Spinal cord (tissue), 10 donors: ENCODE data around the gene GLB1L. TPM values are rescaled to one million over a fixed set of nuclear protein-coding genes. Genes with fewer than 3 reads are reported as not detected.

Experiments used
- DNase-seq, 6 donors: peaks; one replicate each; pipeline versions ENCODE4 v3.0.0 to v3.0.0-alpha.2; 2013 to 2015; ENCODE audit warnings: low spot score in 6 of 6, low read depth in 4 of 6
- H3K27ac ChIP-seq: one replicate; pipeline ENCODE4 v1.5.1; 2013; ENCODE audit warnings: low read depth, low read length, control low read depth
- H3K27me3 ChIP-seq: one replicate; pipeline ENCODE4 v1.6.1; 2013; ENCODE audit warnings: low read length; ENCODE audit not compliant: control insufficient read depth, insufficient read depth
- H3K36me3 ChIP-seq: one replicate; pipeline ENCODE4 v1.6.1; 2013; ENCODE audit warnings: low read length; ENCODE audit not compliant: control insufficient read depth, insufficient read depth
- H3K4me1 ChIP-seq: one replicate; pipeline ENCODE4 v1.6.1; 2013; ENCODE audit warnings: low read length; ENCODE audit not compliant: control insufficient read depth, insufficient read depth
- H3K4me3 ChIP-seq: one replicate; pipeline ENCODE4 v1.5.1; 2013; ENCODE audit warnings: low read depth, low read length, control low read depth
- H3K9me3 ChIP-seq: one replicate; pipeline ENCODE4 v1.6.1; 2013; ENCODE audit warnings: low read length; ENCODE audit not compliant: control insufficient read depth, insufficient read depth
- WGBS: methylation state at CpG from one replicate; pipeline ENCODE4 v1.1.5; 2013; ENCODE audit warnings: missing lambda C conversion rate; ENCODE audit not compliant: insufficient coverage; 5-methylcytosine and 5-hydroxymethylcytosine counted together
- polyA plus RNA-seq, 2 donors: library from polyadenylated mRNA; unstranded; fragments of 120-200 nt; gene quantifications; one replicate each; pipeline ENCODE4 v1.2.1, GENCODE V29; 2013; ENCODE audit not compliant: insufficient read length in 2 of 2
- total RNA-seq, 2 donors: library from RNA; depleted of rRNA in 1 of 2; stranded (reverse); fragments of 120-200 nt in 1 of 2; fragments of >200 nt in 1 of 2; gene quantifications; one replicate each; pipeline versions ENCODE4 v1.2.3 to v1.2.4, GENCODE V29; 2013 to 2014
- donor health status: healthy.

GLB1L gene
- total and polyA plus RNA-seq, 4 donors = 9.4 to 22.1 (median 11.7) TPM

DNA sequence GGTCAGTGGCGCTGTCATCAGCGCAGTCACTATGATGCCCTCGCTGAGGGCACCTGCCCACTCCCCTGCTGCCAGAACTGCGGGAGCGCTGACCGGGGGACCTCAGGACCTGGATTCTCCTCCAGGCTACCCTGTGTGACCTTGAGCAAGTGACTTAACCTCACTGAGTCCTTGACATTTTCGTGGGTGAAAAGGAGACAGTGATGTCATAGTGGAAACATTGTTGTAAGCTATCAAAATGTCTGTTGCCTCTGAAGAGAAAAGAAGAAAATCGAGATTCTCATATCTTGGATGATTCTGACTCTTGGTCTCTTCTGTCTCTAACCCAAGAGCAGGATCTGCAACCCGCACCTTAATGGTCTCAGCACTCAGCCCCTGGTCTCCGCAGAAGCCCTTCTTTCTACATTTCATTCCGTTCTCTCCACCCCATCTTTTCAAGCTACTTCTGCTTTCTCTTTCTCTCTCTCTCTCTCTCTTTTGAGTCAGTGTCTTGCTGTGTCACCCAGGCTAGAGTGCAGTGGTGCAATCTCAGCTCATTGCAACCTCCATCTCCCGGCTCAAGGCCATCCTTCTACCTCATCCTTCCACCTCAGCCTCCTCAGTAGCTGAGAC, 9.5 kb upstream of the GLB1L start:
- Histone ChIP-seq H3K9me3 (no peaks in the 10 kb centered on the region), H3K27ac (no peak overlapping the region), H3K36me3 (peaks cover 7% of the 10 kb centered on the region), H3K4me3 (no peak overlapping the region), H3K4me1 (peaks cover 35% of the 10 kb centered on the region), H3K27me3 (peaks cover 66% of the 10 kb centered on the region)
- DNase-seq = no peak
- WGBS = 22% methylated on average over 12 of the region's 12 CpGs

DNA sequence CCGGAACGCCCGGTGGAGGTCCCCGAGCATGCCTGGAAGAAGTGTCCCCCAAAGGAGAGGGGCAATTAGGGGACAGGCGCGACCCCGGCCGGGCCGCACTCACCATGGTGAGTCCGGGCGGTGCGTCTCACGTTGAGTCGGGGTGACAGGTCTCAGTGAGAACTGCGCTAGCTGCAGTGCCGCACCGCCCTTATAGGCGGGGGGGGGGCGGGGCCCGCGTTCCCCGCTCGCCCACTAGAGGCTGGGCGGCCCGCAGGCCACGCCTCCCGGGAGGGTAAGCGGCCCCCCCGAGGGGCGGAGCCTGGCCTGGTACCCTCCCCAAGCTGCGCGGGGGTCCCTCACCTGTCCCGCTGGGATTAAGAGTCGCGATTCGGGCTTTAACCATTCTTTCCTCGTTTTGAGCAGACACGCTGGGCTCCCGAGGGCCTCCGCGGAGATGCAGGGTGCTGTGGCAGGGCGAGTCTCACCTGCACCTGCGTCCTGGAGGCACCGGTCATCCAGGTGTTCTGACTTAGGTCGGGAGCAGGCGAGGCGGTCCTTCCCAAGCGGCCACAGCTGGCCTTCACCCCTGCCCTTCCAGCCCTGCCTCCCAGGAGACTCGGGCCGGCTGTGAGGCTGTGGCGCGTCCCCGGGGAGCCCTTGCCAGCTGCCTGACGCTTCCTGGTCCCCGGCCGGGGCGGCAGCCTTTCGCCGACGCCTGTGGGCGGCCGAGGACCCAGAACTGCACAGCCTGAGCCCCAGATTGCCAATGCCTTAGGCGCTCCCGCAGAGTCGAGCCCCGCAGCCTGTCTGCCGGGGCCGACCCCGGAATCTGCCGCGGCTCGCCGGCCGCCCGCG, 8.7 kb upstream of the GLB1L start, which contains the start of gene TUBA4A:
Gene TUBA4A (minus strand): TSS at position 166 of the 837 bp plus-strand sequence. CDS start 60 bp downstream, at position 106.
- Histone ChIP-seq H3K9me3 (no peaks in the 10 kb centered on the region), H3K4me3 (peak within 1 kb of the TSS; percentile 36), H3K36me3 (peaks cover 10% of the 10 kb centered on the region), H3K27me3 (peaks cover 61% of the 10 kb centered on the region), H3K27ac (no peak within 1 kb of the TSS), H3K4me1 (peaks cover 42% of the 10 kb centered on the region)
- DNase-seq = peak in 2 of 6 donors; percentile 71 to 79
- under 1% methylated on average over 76 of the region's 76 CpGs for WGBS

DNA sequence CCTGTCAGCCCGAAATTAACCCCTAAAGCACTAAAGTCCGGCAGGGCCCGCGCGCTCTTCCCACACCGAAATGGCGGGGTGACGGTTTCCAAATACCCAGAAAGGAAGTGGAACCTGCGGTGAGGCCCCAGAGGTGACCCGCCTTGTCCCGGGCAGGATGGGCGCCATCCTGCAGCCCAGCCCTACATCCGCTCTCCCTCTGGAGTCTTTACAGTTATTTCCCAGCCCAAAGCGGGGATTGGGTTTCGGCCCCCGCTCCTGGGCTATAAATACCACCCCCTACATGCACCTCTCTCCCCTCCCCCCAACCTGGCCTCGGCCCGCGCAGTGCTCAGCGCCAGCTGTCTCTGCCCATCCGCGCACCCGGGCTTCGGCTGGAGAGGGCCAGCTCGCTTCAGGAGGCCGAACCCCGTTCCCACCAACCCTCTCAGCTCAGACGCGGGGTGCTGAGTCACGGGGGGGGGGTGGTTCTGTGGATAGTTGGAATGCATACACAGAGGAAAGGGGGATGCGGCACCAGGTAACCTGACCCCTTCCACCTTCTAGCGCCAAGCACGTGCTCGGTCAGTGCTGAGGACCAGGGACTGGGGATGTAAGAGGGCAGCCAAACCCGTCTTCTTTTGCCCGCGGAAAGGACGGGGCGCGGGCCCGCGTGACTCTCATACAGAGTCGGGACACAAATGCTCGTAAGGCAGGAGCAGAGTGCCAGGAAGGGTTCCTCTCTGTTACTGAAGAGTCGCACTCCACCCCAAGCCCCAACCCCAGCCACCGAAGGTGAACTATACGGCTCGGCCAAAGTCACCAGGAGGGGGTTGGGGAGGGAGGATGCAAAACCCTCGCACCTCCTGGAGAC, 7.9 kb upstream of the GLB1L start, which contains the start of gene TUBA4B:
Gene TUBA4B (plus strand): TSS at position 344 of the 853 bp plus-strand sequence. CDS start 165 bp downstream, at position 509.
- H3K36me3 ChIP-seq = peaks cover 18% of the 10 kb centered on the region
- no peak for DNase-seq
- H3K27me3 ChIP-seq = peaks cover 60% of the 10 kb centered on the region
- no peak within 1 kb of the TSS for H3K27ac ChIP-seq
- WGBS = 1% methylated on average over 32 of the region's 49 CpGs
- peak within 1 kb of the TSS; percentile 36 for H3K4me3 ChIP-seq
- H3K9me3 ChIP-seq = no peaks in the 10 kb centered on the region
- peaks cover 45% of the 10 kb centered on the region for H3K4me1 ChIP-seq

DNA sequence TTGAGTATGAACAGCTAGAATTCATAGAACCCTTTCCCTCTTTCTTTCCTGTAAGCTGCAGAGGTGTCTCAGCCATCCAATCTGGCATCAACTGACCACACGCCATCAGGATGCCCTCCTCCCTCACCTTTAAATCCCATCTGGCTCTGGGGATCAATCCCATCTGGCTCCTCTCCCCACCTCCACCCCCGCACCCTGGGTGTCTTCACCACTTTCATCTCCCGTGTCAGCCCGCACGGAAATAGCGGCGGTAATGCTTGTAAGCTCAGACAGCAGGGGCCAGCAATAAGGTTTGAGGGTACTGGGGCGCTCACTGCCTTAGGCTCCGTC, 7.3 kb upstream of the GLB1L start:
- no peak for DNase-seq
- Histone ChIP-seq H3K4me3 (peak overlapping the region; percentile 36), H3K27me3 (peaks cover 54% of the 10 kb centered on the region), H3K9me3 (no peaks in the 10 kb centered on the region), H3K36me3 (peaks cover 24% of the 10 kb centered on the region), H3K27ac (no peak overlapping the region), H3K4me1 (peaks cover 45% of the 10 kb centered on the region)
- WGBS = 2% methylated on average over 9 of the region's 9 CpGs

DNA sequence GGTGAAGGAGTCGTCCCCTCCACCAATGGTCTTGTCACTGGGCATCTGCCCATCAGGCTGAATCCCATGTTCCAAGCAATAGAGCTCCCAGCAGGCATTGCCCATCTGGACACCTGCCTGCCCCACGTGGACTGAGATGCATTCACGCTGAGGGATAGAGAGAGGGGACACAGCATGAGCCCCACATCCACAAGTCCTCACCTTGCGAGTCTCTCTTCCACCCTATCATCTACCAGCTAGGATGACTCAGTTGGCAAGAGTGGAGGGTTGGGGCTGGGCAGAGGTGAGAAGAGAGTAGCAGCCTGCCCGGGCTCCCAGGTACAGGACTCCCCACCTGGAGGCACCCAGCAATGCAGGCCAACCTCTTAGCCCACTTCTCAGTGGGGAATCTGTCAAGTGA, 6.8 kb upstream of the GLB1L start:
- peaks cover 45% of the 10 kb centered on the region for H3K4me1 ChIP-seq
- H3K27ac ChIP-seq = no peak overlapping the region
- peaks cover 28% of the 10 kb centered on the region for H3K36me3 ChIP-seq
- H3K9me3 ChIP-seq = no peaks in the 10 kb centered on the region
- DNase-seq = no peak
- no peak overlapping the region for H3K4me3 ChIP-seq
- 88% methylated on average over 1 of the region's 5 CpGs for WGBS
- H3K27me3 ChIP-seq = peaks cover 52% of the 10 kb centered on the region

DNA sequence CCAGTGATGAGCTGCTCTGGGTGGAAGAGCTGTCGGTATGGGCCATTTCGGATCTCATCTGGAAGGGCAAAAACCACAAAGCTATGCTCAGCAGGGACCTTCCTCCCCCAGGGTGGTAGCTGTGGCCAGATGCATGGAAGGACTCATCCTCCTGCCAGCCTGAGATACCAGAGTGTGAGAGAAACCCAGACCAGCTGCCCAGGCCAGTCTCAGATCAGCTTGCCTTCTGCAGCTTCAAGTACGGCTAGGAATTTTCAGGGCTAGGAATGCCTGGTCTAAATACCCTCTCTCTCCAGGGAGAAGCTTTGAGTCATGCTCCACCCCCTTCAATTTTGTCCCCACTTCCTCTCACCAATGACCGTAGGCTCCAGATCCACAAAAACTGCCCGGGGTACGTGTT, 6.4 kb upstream of the GLB1L start:
- H3K27ac ChIP-seq = no peak overlapping the region
- peaks cover 32% of the 10 kb centered on the region for H3K36me3 ChIP-seq
- no peak for DNase-seq
- H3K4me1 ChIP-seq = peaks cover 46% of the 10 kb centered on the region
- H3K4me3 ChIP-seq = no peak overlapping the region
- H3K9me3 ChIP-seq = no peaks in the 10 kb centered on the region
- H3K27me3 ChIP-seq = peaks cover 49% of the 10 kb centered on the region
- 77% methylated on average over 6 of the region's 6 CpGs for WGBS

DNA sequence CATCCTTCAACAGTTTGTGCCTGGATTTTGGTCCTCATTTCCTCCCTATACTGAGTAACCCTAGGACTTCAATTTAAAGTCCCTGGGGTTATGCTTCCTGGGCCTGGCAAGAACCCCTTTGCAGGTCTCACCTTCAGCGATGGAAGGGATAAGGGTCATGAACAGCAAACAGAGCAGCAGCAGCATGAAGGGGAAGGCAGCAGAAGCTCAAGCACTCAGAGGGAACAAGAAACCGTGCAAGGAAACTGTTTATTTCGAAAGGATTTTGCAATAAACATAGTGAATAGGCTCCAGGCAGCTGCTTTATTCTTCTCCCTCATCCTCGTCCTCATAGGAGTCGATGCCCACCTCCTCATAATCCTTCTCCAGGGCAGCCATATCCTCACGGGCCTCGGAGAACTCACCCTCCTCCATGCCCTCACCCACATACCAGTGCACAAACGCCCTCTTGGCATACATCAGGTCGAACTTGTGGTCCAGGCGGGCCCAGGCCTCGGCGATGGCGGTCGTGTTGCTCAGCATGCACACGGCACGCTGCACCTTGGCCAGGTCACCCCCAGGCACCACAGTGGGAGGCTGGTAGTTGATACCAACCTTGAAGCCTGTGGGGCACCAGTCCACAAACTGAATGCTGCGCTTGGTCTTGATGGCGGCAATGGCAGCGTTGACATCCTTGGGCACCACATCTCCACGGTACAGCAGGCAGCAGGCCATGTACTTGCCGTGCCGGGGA, 5.0 kb upstream of the GLB1L start:
- H3K4me1 ChIP-seq = peaks cover 56% of the 10 kb centered on the region

DNA sequence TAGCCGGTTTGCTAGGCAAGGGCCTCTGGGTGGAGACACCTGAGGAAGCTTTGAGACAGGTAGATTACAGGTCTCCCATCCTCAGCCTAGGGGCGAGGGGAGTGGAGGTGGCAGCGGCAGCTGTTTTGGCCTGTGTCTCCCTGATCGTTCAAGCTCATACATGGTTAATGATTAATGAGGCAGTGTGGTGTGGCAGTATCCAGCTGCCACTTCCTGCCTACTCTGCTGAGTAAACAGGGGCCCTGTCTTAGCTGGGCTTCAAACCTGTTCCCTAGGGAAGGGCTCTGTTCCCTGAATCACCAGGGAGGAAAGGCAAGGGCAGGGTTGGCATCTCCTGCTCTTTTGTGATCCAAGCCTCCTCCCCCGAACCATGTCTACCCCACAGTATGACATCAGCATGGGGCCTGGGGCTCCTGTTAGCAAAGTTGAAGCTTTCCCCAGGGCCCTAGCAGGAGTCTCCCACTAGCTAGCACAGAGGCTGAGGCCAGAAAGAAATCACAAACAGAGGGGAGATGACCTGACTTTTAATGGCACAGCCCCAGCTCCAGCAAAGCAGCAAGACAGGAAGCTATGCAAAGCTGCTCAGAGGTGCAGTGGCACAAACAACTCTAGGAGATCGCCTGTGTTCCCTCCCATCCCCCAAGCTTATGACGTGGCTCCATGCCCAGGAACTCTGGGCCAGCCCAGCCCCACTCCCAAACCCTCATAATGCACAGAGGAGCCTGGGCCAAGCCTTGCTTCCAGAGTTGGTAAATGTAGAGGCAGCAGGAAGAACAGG, 4.1 kb upstream of the GLB1L start:
- peaks cover 53% of the 10 kb centered on the region for H3K4me1 ChIP-seq
- peak overlapping the region; percentile 69 for H3K27ac ChIP-seq
- H3K4me3 ChIP-seq = no peak overlapping the region
- peaks cover 26% of the 10 kb centered on the region for H3K27me3 ChIP-seq
- no peaks in the 10 kb centered on the region for H3K9me3 ChIP-seq
- DNase-seq = peak in 3 of 6 donors; percentile 50 to 79 (median 65)
- 26% methylated on average over 5 of the region's 7 CpGs for WGBS
- H3K36me3 ChIP-seq = peaks cover 36% of the 10 kb centered on the region

More for the DNA sequence above, 5.0 kb upstream of the GLB1L start:
- no peak for DNase-seq
- Histone ChIP-seq H3K27ac (peak overlapping the region; percentile 69), H3K27me3 (peaks cover 35% of the 10 kb centered on the region), H3K4me3 (no peak overlapping the region), H3K9me3 (no peaks in the 10 kb centered on the region), H3K36me3 (peaks cover 36% of the 10 kb centered on the region)
- 95% methylated on average over 19 of the region's 22 CpGs for WGBS
